ENCODE measurements around the gene ZNF577. TPM values are rescaled to one million over a fixed set of nuclear protein-coding genes. Genes with fewer than 3 reads are reported as not detected.
A peak's percentile ranks its signal among the peaks of the same experiment; 100 is the strongest.
"Not testable (repeated sequence)": the region's sequence is repeated elsewhere in the genome, so short reads cannot be mapped to it uniquely, and the experiment has no call there.

ZNF577 gene
- 9.4 TPM for total RNA-seq
- long read RNA-seq, partial matches to known transcripts, result 2 of 15 reads
- long read RNA-seq, other reads (novel, unspliced or antisense), result 8 of 15 reads

GRCh38 chr19:51887522-51888498 lies at the start of gene ZNF577:
ZNF577 (minus strand) TSS chr19:51887951; CDS start chr19:51880382, 7,569 bp downstream.
- intact Hi-C loops (cut with DNase I), result loop anchor here (5.0 kb wide), 1 partner anchor 99 kb away; the partner anchor contains the start of gene ZNF350
- peak; percentile 95 for DNase-seq (ENCODE audit: low spot score)

- intact Hi-C loops (cut with DNase I), result no loop called here
- DNase-seq (ENCODE audit: low spot score), result no peak
These were observed 44.2 kb upstream of the ZNF577 start for GRCh38 chr19:51931921-51932320.

GRCh38 chr19:51927859-51928258 lies 40.1 kb upstream of the ZNF577 start:
- intact Hi-C loops (cut with DNase I), result loop anchor here (1.0 kb wide), 1 partner anchor 58 kb away; the partner anchor contains the start of gene ZNF350
- no peak for DNase-seq (ENCODE audit: low spot score)

GRCh38 chr19:51926784-51927741 lies 39.3 kb upstream of the ZNF577 start, which contains the start of gene ZNF613:
ZNF613 (plus strand) TSS chr19:51927472; CDS start chr19:51936221, 8,749 bp downstream.
- DNase-seq (ENCODE audit: low spot score), result peak; percentile 94
- intact Hi-C loops (cut with DNase I), result loop anchor here (1.0 kb wide), 2 partner anchors 22 to 59 kb away; partner anchors contain the start of genes ZNF350 and ZNF649

- intact Hi-C loops (cut with DNase I), result loop anchor here (1.0 kb wide), 1 partner anchor 21 kb away; the partner anchor contains the start of gene ZNF649
- no peak for DNase-seq (ENCODE audit: low spot score)
These were observed 38.7 kb upstream of the ZNF577 start for GRCh38 chr19:51926426-51926783.

- intact Hi-C loops (cut with DNase I), result no loop called here
- DNase-seq (ENCODE audit: low spot score), result no peak
These were observed 34.2 kb upstream of the ZNF577 start for GRCh38 chr19:51921949-51922348.

GRCh38 chr19:51919606-51920005 lies 31.9 kb upstream of the ZNF577 start:
- no peak for DNase-seq (ENCODE audit: low spot score)
- intact Hi-C loops (cut with DNase I), result no loop called here

GRCh38 chr19:51916167-51916566 lies 28.4 kb upstream of the ZNF577 start:
- intact Hi-C loops (cut with DNase I), result no loop called here
- DNase-seq (ENCODE audit: low spot score), result no peak

- intact Hi-C loops (cut with DNase I), result no loop called here
These were observed 27.6 kb upstream of the ZNF577 start for GRCh38 chr19:51915324-51915867.

GRCh38 chr19:51907981-51908380 lies 20.2 kb upstream of the ZNF577 start:
- DNase-seq (ENCODE audit: low spot score); intact Hi-C loops (cut with DNase I): not testable (repeated sequence)

More at GRCh38 chr19:51915324-51915867, 27.6 kb upstream of the ZNF577 start:
- no peak for DNase-seq (ENCODE audit: low spot score)

- DNase-seq (ENCODE audit: low spot score); intact Hi-C loops (cut with DNase I): not testable (repeated sequence)
These were observed 18.4 kb upstream of the ZNF577 start for GRCh38 chr19:51906108-51906507.

GRCh38 chr19:51905639-51906038 lies 17.9 kb upstream of the ZNF577 start:
- not testable (repeated sequence) for DNase-seq (ENCODE audit: low spot score)
- intact Hi-C loops (cut with DNase I), result loop anchor here (1.0 kb wide), 1 partner anchor 21 kb away; no protein-coding TSS in a partner anchor

- intact Hi-C loops (cut with DNase I), result loop anchor here (1.0 kb wide), 1 partner anchor 21 kb away; no protein-coding TSS in a partner anchor
These were observed 17.5 kb upstream of the ZNF577 start for GRCh38 chr19:51905206-51905605.

GRCh38 chr19:51904331-51905165 lies 16.8 kb upstream of the ZNF577 start, which contains the start of gene ZNF649:
ZNF649 (minus strand) TSS chr19:51905017; CDS start chr19:51900107, 4,910 bp downstream.
- intact Hi-C loops (cut with DNase I), result loop anchor here (1.0 kb wide), 1 partner anchor 22 kb away; no protein-coding TSS in a partner anchor
- peak; percentile 92 for DNase-seq (ENCODE audit: low spot score)

More at GRCh38 chr19:51905206-51905605, 17.5 kb upstream of the ZNF577 start:
- DNase-seq (ENCODE audit: low spot score), result no peak

GRCh38 chr19:51903192-51903591 lies 15.4 kb upstream of the ZNF577 start:
- DNase-seq (ENCODE audit: low spot score), result no peak
- intact Hi-C loops (cut with DNase I), result no loop called here

GRCh38 chr19:51901860-51902259 lies 14.1 kb upstream of the ZNF577 start:
- DNase-seq (ENCODE audit: low spot score), result no peak
- intact Hi-C loops (cut with DNase I), result no loop called here

GRCh38 chr19:51891193-51891747 lies 3.5 kb upstream of the ZNF577 start:
- intact Hi-C loops (cut with DNase I), result no loop called here
- DNase-seq (ENCODE audit: low spot score), result no peak

Measured in cardiac septum (tissue), 1 donor.